Activated naive CD8-positive, alpha-beta T cell treated with anti-CD3 and anti-CD28 coated beads, Interleukin-2, amount 50 U/mL, for 16 hours (primary cell): ENCODE results near the gene GPR39.

Experiments
- DNase-seq: peaks from one replicate; pipeline ENCODE4 v3.0.0-alpha.2; 2020; ENCODE audit warnings: low read depth, low spot score

The GPR39 gene

DNA sequence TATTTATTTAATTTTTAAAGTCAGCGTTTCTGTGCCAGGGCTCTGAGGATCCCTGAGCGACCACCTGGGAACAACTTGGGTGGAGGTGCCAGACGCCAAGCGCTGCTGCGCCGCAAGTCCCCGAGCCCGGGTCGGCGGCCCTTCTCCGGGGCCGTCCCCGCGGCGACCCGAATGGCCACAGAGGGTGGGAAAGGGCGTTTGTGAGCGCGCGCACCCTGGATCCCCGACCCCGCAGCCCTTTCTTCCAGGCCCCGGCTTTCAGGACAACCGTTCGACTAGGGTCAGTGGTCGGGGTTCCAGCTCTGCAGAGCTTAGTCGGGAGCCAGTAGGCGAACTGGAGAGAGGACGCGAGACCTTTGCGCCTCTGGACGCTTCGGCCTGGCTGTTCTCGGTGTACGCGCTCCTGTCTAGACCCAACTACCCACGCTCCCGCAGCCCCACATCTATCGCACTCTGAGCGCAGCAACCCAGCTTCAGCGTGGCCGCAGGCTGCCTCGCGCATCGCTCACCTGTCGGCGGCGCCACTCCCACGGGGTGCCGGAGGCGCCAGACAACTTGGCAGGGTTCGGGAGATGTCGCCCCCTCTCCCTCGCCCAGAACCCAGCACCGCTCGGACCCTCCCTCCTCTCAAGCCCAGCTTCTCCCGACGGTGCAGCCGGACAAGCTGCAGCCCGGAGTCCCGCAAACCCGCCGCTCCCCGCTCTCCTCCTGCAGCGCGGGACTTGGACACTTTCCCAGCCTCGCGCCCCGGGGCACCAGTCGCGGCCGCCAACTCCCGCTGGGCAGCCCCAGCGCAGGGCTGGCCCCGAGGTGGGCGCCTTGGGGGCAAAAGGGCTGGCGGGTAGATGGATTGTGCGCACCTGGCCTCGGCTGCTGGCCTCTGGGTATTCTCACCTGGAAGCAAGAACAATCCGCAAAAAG is 252.6 kb downstream of the GPR39 start:
- DNase-seq = no peak

GRCh38 chr2:132669908-132670495 is 253.4 kb downstream of the GPR39 start, which contains the start of gene LYPD1:
TSS of gene LYPD1 (minus strand) at chr2:132670205. CDS start at chr2:132669932, 273 bp downstream.
- DNase-seq = no peak

GRCh38 chr2:132670496-132671150 is 254.0 kb downstream of the GPR39 start:
- DNase-seq = no peak

DNA sequence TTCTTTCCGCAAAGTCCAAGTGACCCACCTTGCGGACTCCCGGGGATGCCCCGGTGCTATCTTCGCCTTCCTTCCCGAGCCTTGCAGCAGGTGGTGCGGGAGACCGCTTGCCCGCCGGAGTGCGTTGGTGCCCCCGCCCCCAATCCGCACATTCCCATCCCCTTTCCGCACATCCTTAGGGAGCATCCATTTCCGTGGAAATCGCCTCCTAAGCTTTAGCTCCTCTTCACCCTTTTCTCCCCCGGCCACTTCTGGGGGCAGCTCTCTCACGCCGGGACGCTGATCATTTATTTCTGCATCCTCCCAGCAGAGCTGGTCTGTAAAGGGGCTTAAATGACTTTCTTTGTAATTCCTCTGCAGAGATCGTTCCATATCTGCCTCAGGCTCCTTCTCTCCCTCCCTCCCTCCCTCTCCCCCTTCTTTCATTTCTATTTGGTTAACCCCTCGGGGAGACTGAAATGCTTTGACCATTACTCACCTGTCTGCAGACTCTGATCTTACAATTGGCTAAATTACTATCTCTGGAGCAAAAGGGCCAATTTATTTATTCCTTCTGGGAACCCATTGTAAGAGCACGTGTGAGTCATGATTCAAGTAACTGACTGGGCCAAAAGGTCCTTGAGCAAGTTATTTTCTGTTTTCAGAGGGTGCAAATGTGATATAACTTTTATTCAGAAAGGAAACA is 254.7 kb downstream of the GPR39 start:
- DNase-seq = no peak

DNA sequence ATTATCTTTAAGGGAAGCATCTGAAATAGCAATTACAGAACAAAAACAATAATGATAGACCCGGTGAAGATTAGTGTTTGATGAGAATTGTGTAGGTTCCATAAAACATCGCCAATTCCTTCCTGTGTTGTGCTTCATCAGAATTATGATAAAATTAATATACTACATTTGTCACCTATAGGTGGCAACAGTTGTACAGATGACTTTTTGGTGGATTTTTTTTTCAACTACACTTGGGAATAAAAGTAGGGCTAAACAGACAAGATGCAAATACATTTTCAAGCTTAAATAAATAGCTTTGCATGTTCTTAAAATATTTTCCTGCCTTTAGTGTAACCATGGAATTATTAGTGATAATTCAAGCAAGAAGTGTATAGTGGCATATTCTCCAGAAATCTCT is 260.4 kb downstream of the GPR39 start:
- no peak for DNase-seq

- no peak for DNase-seq
Measured at GRCh38 chr2:132677661-132678060, 261.1 kb downstream of the GPR39 start.

GRCh38 chr2:132678483-132678882 is 261.9 kb downstream of the GPR39 start:
- no peak for DNase-seq

GRCh38 chr2:132680544-132680943 is 263.9 kb downstream of the GPR39 start:
- no peak for DNase-seq

DNA sequence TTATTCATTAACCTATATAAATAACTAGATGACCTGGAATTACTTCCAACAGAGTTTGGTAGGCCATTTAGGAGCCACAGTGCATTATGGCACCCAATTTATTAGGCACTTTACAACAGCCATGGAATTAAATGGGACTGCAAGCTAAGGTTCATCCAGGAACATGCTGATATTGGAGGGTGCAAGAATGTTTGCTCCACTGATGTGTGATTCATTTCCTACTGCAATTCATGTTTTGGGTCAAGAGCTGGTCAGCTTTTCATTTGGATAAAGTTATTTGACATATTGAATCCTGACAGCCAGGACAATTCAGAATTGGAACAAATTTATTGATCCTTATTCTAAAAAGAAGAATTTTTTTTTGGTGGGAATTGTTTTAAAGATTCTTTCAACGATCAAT is 265.2 kb downstream of the GPR39 start:
- no peak for DNase-seq

- no peak for DNase-seq
Measured at GRCh38 chr2:132690664-132691303, 274.2 kb downstream of the GPR39 start.

DNA sequence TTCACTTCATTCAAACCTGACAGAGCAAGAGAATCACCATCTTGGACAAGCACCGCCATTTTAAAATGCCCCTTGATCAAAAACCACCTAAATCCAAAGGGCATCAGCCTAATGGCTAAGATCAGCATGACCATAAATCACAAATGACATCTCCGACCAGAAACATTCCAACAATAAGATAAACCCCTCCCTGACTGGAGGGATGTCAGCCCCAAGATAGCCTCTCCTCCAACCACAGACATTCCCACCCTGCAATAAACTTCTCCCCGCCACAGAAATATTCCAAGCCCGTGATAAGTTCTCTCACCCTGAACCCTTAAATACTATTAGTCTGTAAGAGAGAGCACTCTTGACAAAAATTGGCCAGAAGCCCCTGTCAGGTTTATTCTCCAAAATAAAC is 275.0 kb downstream of the GPR39 start:
- no peak for DNase-seq

GRCh38 chr2:132692816-132693215 is 276.2 kb downstream of the GPR39 start:
- no peak for DNase-seq
